AG04450 (cell line): ENCODE data around the gene USPL1. TPM values are rescaled to one million over a fixed set of nuclear protein-coding genes. Genes with fewer than 3 reads are reported as not detected.

Experiments used
- CTCF ChIA-PET: fragments of 300-600, 350-600 bp; formaldehyde crosslinking; extraction: SDS; loops from one replicate; lab custom pipeline; 2022; ENCODE audit warnings: antibody characterized with exemption, inconsistent platforms; lab: Charles Lee
- POLR2A ChIA-PET: fragments of 350-600 bp; formaldehyde crosslinking; extraction: SDS; loops from one replicate; lab custom pipeline; 2021; ENCODE audit warnings: antibody characterized with exemption, inconsistent platforms; lab: Yijun Ruan, JAX
- DNase-seq: peaks from one replicate; pipeline ENCODE4 v3.0.0-alpha.2; 2011; ENCODE audit warnings: low read depth, low spot score
- H3K27ac ChIP-seq: one replicate; pipeline ENCODE4 v1.5.1; 2012; ENCODE audit warnings: low read depth, low read length, control low read depth
- H3K27me3 ChIP-seq: one replicate; pipeline ENCODE4 v1.6.0; 2012; ENCODE audit warnings: low read length; ENCODE audit not compliant: control insufficient read depth, insufficient read depth
- H3K4me3 ChIP-seq: 2 replicates; pipeline ENCODE4 v1.5.1; 2011; ENCODE audit warnings: mild to moderate bottlenecking, low read depth, low read length, control low read depth
- H3K9me3 ChIP-seq: 2 replicates; pipeline ENCODE4 v1.5.1; 2012; ENCODE audit warnings: low read length; ENCODE audit not compliant: control insufficient read depth, insufficient read depth
- CTCF ChIP-seq: IDR thresholded peaks from 2 replicates; pipeline ENCODE4 v1.5.1; 2011; ENCODE audit warnings: low read depth, low read length, control low read depth, inconsistent platforms
- polyA plus RNA-seq: library from polyadenylated mRNA; depleted of rRNA; stranded (reverse); fragments of >200 nt; gene quantifications from 2 replicates; pipeline ENCODE4 v1.2.3, GENCODE V29; 2011

USPL1 gene
- polyA plus RNA-seq, 1 experiment, result 24.1 TPM

GRCh38 chr13:30622551-30622950, 4.8 kb downstream of the USPL1 start:
- CTCF ChIA-PET, result no interaction called here
- POLR2A ChIA-PET, result no interaction called here
- H3K9me3 ChIP-seq, result no peaks in the 10 kb centered on the region
- H3K27ac ChIP-seq, result no peak overlapping the region
- H3K4me3 ChIP-seq, result no peak overlapping the region
- DNase-seq, result no peak
- no peak for TF ChIP-seq CTCF
- H3K27me3 ChIP-seq, result no peaks in the 10 kb centered on the region

GRCh38 chr13:30623392-30623791, 5.7 kb downstream of the USPL1 start:
- no peaks in the 10 kb centered on the region for H3K27me3 ChIP-seq
- TF ChIP-seq CTCF, result no peak
- no peaks in the 10 kb centered on the region for H3K9me3 ChIP-seq
- CTCF ChIA-PET, result interaction anchor here (1.0 kb wide), 1 partner anchor 242 kb away, joined by 3 read pairs; no protein-coding TSS in a partner anchor
- H3K27ac ChIP-seq, result no peak overlapping the region
- POLR2A ChIA-PET, result no interaction called here
- no peak for DNase-seq
- no peak overlapping the region for H3K4me3 ChIP-seq

GRCh38 chr13:30624630-30625029, 6.9 kb downstream of the USPL1 start:
- DNase-seq, result no peak
- Histone ChIP-seq H3K27ac (no peak overlapping the region), H3K4me3 (no peak overlapping the region), H3K27me3 (no peaks in the 10 kb centered on the region), H3K9me3 (no peaks in the 10 kb centered on the region)
- ChIA-PET POLR2A (no interaction called here), CTCF (interaction anchor here (0.6 to 1.1 kb wide), 3 partner anchors 22 to 420 kb away, joined by 3 to 4 read pairs (median 3); no protein-coding TSS in a partner anchor)
- TF ChIP-seq CTCF, result no peak

GRCh38 chr13:30629527-30629926, 11.8 kb downstream of the USPL1 start:
- DNase-seq, result no peak
- H3K27me3 ChIP-seq, result no peaks in the 10 kb centered on the region
- TF ChIP-seq CTCF, result no peak
- CTCF ChIA-PET, result no interaction called here
- POLR2A ChIA-PET, result no interaction called here
- H3K9me3 ChIP-seq, result no peaks in the 10 kb centered on the region
- no peak overlapping the region for H3K4me3 ChIP-seq
- H3K27ac ChIP-seq, result peak overlapping the region; percentile 21

- no peaks in the 10 kb centered on the region for H3K9me3 ChIP-seq
- POLR2A ChIA-PET, result no interaction called here
- H3K4me3 ChIP-seq, result no peak overlapping the region
- H3K27ac ChIP-seq, result no peak overlapping the region
- H3K27me3 ChIP-seq, result no peaks in the 10 kb centered on the region
- no peak for DNase-seq
- CTCF ChIA-PET, result no interaction called here
- no peak for TF ChIP-seq CTCF
These were observed 16.1 kb downstream of the USPL1 start for GRCh38 chr13:30633861-30634260.
